T-helper 1 cell treated with Interleukin-12 subunit alpha and Interleukin-12 subunit beta and Interleukin-4 antibody, amounts not matched to agents 30 ng/mL and 1 ng/mL, for 36 hours (primary cell): ENCODE measurements around the gene NPIPA5. TPM values are rescaled to one million over a fixed set of nuclear protein-coding genes. Genes with fewer than 3 reads are reported as not detected.
"Not testable (repeated sequence)": the region's sequence is repeated elsewhere in the genome, so short reads cannot be mapped to it uniquely, and the experiment has no call there.

Experiments used
- intact Hi-C: fragments of 100-400 bp; cut with micrococcal nuclease; formaldehyde crosslinking; loops from one replicate; pipeline ENCODE4 v1.15.1; 2024
- total RNA-seq: library from RNA; stranded (reverse); gene quantifications from 2 replicates; pipeline ENCODE4 v1.2.3, GENCODE V29; 2022

The NPIPA5 gene
- total RNA-seq = 15.7 and 17.2 TPM in 2 replicates

GRCh38 chr16:15378194-15378593 is at the start of gene NPIPA5:
Gene NPIPA5 (minus strand): TSS chr16:15378294. CDS start chr16:15378294, 0 bp downstream.
- intact Hi-C loops = not testable (repeated sequence)

DNA sequence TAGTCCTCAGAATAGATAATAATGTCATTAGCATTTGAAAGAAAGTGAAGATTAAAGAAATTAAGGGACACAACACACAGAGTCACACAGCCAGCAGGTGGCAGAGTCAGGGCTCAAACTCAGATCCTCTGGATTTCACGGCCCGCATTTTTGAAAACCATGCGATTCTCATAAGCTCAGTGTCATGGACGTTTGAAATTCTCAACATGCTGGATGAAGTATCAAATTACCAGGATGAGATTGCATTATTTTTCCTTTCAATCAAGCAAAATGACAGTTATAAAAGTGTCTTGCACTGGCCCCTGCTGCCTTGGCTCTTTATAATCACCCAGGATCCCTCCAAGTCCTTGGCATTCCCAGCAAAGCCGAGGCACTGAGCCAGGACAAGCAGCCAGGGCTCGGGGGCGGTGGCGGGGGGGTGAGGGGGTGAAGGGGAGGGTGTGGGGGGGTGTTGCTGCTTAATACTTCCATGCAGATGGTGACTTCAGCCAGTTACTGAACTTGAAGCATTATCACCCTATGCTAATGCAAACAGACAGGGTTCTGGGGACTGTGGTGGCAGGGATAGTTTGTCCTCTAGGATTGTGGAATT is 49.6 kb upstream of the NPIPA5 start:
- intact Hi-C loops = loop anchor here (1.0 to 5.0 kb wide), 7 partner anchors 80 to 767 kb away; partner anchors contain the start of gene MARF1

- intact Hi-C loops = loop anchor here (1.0 to 5.0 kb wide), 7 partner anchors 81 to 768 kb away; partner anchors contain the start of gene MARF1
Observed at GRCh38 chr16:15426796-15427195, 48.7 kb upstream of the NPIPA5 start.

DNA sequence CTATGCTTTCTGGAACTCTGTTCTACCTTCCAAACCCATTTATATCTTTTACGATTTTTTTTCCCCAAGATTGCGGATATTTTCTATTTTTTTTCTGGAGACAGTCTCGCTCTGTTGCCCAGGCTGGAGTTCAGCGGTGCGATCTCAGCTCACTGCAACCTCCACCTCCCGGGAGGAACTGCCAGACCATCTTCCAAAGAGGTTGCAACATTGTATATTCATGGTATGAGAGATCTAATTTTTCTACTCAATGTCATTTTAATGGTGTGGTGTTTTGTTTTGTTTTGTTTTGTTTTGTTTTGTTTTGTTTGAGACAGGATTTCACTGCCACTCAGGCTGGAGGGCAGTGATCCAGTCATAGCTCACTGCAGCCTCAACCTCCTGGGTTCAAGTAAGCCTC is 47.8 kb upstream of the NPIPA5 start:
- intact Hi-C loops = loop anchor here (2.0 to 5.0 kb wide), 5 partner anchors 81 to 769 kb away; partner anchors contain the start of gene MARF1

- intact Hi-C loops = no loop called here
Observed at GRCh38 chr16:15422222-15422621, 44.1 kb upstream of the NPIPA5 start.

DNA sequence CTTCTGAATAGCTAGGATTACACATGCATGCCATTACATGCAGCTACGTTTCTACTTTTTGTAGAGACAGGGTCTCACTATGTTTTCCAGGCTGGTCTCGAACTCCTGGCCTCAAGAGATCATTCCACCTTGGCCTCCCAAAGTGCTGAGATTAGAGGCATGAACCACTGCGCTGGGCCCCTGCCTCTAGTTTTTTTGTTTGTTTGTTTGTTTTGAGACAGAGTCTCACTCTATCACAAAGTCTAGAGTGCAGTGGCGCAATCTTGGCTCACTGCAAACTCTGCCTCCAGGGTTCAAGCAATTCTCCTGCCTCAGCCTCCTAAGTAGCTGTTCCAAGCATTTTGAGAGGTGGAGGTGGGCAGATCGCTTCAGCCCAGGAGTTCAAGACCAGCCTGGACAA is 43.6 kb upstream of the NPIPA5 start:
- intact Hi-C loops = not testable (repeated sequence)

DNA sequence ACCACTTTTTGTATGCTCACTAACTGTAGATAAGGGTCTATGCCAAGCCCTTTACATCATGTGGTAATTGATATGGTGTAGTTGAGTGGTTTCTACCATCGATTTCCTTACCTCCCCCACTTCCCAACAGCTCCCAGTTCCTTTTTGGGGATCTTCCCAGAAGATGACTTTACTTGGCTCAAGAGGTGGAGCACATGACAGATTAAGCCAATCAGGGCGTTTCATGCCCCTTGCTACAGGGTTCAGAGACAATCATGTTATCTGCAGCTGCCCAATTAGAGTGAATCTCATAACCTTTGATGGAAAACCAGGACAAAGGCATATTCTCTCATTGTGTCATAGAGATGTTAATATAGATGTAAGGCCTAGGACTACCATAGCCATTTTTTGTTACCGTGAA is 40.1 kb upstream of the NPIPA5 start:
- intact Hi-C loops = no loop called here

DNA sequence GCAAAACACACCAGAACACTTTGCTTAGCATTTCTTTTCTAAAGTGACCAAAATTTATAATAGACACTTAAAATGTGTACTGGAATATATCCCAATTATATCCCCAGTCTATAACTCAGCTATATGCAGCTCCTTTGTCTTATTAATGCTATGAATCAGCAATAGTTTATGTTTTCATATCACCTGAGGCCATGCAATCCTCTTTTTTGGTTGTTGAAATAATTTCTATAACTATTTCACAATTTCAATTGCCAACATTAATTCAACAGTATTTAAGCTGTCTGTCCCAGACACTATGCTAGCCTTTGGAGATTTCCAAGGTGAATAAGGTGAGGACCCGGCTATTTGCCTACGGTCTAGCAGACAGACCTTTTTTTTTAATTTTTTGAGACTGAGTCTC is 39.1 kb upstream of the NPIPA5 start:
- intact Hi-C loops = no loop called here

DNA sequence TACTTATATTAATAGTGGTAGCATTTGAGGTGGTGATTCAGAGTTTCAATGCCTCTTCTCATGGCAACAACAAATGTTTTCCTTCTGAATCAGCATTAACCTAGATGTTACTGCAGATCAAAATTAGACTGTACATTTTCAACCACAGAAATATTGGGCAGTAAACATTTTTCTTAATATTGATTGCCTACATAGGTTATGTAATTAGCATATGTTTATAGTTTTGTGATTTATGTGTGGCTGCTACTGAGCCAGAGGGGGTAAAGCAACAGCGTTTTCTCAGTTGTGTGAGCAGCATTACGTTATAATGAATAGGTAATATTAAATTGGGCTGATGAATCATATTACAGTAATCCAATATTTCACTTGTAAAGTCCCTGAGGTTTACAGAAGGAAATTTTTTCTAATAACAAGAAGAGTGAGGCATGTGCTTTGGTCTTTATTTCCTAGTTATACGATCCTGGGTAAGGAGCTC is 37.5 kb upstream of the NPIPA5 start:
- intact Hi-C loops = no loop called here

DNA sequence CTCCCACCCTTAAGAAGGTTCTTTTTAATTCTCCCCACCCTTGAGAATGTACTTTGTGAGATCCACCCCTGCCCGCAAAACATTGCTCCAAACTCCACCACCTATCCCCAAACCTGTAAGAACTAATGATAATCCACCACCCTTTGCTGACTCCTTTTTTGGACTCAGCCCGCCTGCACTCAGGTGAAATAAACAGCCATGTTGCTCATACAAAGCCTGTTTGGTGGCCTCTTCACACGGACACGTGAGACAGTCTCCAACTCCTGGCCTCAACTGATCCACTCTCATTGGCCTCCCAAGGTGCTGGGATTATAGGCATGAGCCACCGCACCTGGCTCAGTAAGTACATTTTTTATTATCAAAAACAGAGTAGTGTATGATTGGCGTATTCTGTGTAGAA is 31.4 kb upstream of the NPIPA5 start:
- intact Hi-C loops = not testable (repeated sequence)

GRCh38 chr16:15407756-15408155 is 29.7 kb upstream of the NPIPA5 start:
- intact Hi-C loops = not testable (repeated sequence)

GRCh38 chr16:15404792-15405191 is 26.7 kb upstream of the NPIPA5 start:
- intact Hi-C loops = no loop called here

DNA sequence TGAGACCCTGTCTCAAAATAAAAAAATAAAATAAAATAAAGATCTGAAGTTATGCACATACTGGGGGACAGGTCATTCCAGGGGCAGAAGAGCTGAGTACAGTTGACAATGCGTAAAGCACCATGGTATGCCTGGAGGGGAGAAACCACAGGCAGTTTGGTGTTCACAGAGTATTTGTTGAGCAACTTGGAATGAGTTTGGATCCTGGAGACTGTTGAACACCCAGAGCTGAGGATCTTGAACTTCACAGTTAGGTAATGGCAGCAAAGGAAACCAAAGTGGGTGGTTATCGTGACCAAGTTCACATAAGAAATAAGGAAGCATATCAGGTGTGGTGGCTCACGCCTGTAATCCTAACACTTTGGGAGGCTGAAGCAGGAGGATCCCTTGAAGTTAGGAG is 26.0 kb upstream of the NPIPA5 start:
- intact Hi-C loops = not testable (repeated sequence)

DNA sequence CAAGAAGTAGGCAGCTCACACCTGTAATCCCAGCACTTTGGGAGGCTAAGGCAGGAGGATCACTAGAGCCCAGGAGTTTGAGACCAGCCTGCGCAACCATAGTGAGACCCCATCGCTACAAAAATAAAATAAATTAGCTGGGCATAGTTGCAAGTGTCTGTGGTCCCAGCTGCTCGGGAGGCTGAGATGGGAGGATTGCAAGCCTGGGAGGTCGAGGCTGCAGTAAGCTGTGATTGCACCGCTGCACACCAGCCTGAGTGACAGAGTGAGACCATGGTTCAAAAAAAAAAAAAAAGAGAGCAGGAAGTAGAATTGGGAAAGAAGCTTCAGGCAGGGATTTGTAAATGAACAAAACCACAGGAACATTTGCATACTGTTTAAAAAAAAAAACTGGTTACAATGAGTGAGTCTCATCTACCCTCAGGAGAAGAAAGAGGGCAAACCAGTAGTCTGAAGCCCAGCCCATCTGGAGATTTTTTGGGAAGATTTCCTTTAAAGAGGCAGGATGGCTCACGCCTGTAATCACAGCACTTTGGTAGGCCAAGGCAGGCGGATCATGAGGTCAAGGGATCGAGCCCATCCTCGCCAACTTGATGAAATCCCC is 25.4 kb upstream of the NPIPA5 start:
- intact Hi-C loops = no loop called here

DNA sequence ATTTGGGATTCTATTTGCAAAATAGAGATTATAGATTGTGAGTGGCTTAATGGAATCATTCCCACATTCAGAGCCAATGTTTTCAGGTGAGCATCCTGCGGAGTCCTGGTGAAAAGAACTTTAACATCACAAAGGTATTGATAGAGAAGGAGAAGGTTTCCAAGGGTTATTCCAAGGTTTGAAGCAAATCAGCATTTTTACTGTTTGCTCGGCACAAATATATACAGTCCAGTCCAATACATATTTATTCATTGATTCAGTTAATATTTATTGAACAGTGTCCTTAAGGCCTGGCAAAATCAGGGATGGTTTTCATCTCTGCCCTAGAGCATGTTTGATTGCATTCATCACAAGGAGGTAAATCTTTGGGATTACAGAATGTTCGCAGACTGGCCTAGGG is 23.9 kb upstream of the NPIPA5 start:
- intact Hi-C loops = no loop called here

- intact Hi-C loops = not testable (repeated sequence)
Observed at GRCh38 chr16:15400314-15400713, 22.2 kb upstream of the NPIPA5 start.

GRCh38 chr16:15399317-15399716 is 21.2 kb upstream of the NPIPA5 start:
- intact Hi-C loops = no loop called here

DNA sequence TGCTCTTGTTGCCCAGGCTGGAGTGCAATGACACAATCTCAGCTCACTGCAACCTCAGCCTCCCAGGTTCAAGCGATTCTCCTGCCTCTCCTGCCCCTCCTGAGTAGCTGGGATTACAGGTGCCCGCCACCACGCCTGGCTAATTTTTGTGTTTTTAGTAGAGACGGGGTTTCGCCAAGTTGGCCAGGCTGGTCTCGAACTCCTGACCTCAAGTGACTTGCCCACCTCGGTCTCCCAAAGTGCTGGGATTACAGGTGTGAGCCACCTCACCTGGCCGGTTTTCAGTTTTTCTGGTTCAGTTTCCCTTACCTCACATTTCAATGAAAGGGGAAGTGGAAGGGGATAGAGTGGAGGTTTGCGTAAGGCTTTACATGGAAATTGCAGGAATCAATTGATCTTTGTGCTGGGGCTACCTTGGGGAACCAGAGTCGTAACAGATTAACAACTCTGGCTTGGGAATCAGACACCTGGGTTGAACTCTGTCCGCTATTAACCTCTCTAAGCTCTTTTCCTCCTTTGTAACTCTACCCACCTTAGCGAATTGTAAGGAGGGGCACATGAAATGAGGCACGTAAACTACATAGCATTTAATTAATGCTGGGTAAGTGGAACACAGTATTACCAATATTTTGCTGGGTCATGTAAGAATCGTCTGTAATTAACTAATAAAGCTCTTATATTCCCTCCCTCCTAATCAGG is 20.7 kb upstream of the NPIPA5 start:
- intact Hi-C loops = no loop called here

DNA sequence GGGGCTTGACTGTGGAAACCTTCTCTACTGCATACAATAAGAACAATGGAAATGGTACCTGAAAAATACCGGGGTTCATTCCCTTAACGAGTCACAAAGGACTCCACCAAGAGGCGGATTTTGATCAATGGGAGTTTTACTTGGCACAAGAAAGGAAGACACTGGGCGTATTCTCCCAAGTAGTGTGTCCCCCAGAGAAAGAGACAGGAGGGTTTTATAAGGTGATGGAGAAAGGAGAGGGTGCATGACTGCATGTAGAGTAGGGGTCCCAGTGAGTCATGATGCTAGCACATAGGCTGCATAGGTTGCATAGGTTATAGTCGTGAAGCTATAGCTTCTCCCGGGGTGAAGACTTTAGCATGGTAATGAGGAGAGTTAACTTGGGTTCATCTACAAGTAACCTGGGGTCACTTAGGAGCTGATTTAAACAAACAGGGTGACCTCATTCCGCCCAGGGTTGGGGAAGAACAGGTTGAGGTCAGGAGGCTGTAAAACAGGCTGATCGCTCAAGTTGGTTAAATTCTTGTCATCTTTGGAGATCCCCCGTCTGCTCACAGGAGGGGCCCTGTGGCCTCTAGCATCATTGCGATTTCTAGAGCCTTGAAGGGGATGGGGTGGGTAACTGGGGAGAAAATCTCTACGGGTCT is 19.0 kb upstream of the NPIPA5 start:
- intact Hi-C loops = no loop called here

DNA sequence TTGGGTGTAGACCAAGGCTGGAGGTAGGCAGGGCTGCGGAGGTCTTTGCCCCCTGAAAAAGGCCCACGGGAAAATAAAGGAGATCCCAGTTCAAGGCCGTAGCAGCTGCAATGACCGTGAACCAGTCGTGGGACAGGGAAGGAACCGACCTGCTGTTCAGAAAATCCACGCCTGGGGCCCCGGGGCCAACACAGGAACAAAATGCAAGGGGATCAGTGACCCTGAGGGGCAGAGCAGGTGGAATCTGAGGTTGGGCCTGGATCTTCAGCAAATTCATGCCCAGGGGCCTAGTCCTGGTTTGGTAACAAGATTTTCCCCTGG is 18.4 kb upstream of the NPIPA5 start:
- intact Hi-C loops = not testable (repeated sequence)

GRCh38 chr16:15395631-15396508 is 17.8 kb upstream of the NPIPA5 start, which contains the start of gene MPV17L:
Gene MPV17L (plus strand): TSS chr16:15395754. CDS start chr16:15395898, 144 bp downstream.
- intact Hi-C loops = not testable (repeated sequence)
